HG02884 (cell line): ENCODE results near the gene YBEY.
"Not testable (repeated sequence)": the region's sequence is repeated elsewhere in the genome, so short reads cannot be mapped to it uniquely, and the experiment has no call there.

ENCODE experiments used
- ATAC-seq: cut with Tn5 transposase; IDR thresholded peaks from one replicate; pipeline ENCODE4 v1.9.1; 2021; ENCODE audit warnings: mild to moderate bottlenecking, moderate library complexity; ENCODE audit not compliant: unreplicated experiment

YBEY gene

GRCh38 chr21:46285761-46286647 is at the start of gene YBEY:
TSS of gene YBEY (plus strand) at chr21:46286342. CDS start at chr21:46286914, 572 bp downstream.
- ATAC-seq, result peak; percentile 77

GRCh38 chr21:46237474-46237873 is 48.7 kb upstream of the YBEY start:
- ATAC-seq, result no peak

- ATAC-seq, result no peak
Observed at GRCh38 chr21:46239817-46240325, 46.3 kb upstream of the YBEY start.

- ATAC-seq, result not testable (repeated sequence)
Observed at GRCh38 chr21:46241577-46241976, 44.6 kb upstream of the YBEY start.

GRCh38 chr21:46243325-46243724 is 42.8 kb upstream of the YBEY start:
- no peak for ATAC-seq

GRCh38 chr21:46243960-46244361 is 42.2 kb upstream of the YBEY start:
- no peak for ATAC-seq

GRCh38 chr21:46244602-46245001 is 41.5 kb upstream of the YBEY start:
- no peak for ATAC-seq

- ATAC-seq, result no peak
Observed at GRCh38 chr21:46245213-46245915, 40.8 kb upstream of the YBEY start.

- ATAC-seq, result no peak
Observed at GRCh38 chr21:46246345-46246744, 39.8 kb upstream of the YBEY start.

GRCh38 chr21:46247699-46248421 is 38.3 kb upstream of the YBEY start:
- no peak for ATAC-seq

GRCh38 chr21:46248422-46248782 is 37.7 kb upstream of the YBEY start:
- no peak for ATAC-seq

- no peak for ATAC-seq
Observed at GRCh38 chr21:46248827-46249226, 37.3 kb upstream of the YBEY start.

- no peak for ATAC-seq
Observed at GRCh38 chr21:46250146-46250725, 35.9 kb upstream of the YBEY start.

GRCh38 chr21:46252840-46253239 is 33.3 kb upstream of the YBEY start:
- ATAC-seq, result no peak

- no peak for ATAC-seq
Observed at GRCh38 chr21:46253610-46254124, 32.5 kb upstream of the YBEY start.

- no peak for ATAC-seq
Observed at GRCh38 chr21:46254208-46254975, 31.8 kb upstream of the YBEY start.

- no peak for ATAC-seq
Observed at GRCh38 chr21:46255166-46255565, 31.0 kb upstream of the YBEY start.

GRCh38 chr21:46255758-46256337 is 30.3 kb upstream of the YBEY start:
- no peak for ATAC-seq

- no peak for ATAC-seq
Observed at GRCh38 chr21:46256501-46256994, 29.6 kb upstream of the YBEY start.
